Mesenchymal stem cell (in vitro differentiated cells and primary cell): ENCODE data around the gene ITM2B.

Experiments used
- DNase-seq: peaks from one replicate; pipeline ENCODE4 v3.0.0-alpha.2; 2013
- H2AFZ ChIP-seq: one replicate; pipeline ENCODE4 v1.6.1; 2013; ENCODE audit warnings: low read depth, mild to moderate bottlenecking, control low read depth, inconsistent platforms, low read length, moderate library complexity
- H2AK5ac ChIP-seq: 2 replicates; pipeline ENCODE4 v1.6.1; 2013; ENCODE audit warnings: low read length, moderate library complexity, mild to moderate bottlenecking, inconsistent platforms; ENCODE audit not compliant: severe bottlenecking
- H2BK120ac ChIP-seq: one replicate; pipeline ENCODE4 v1.6.1; 2013; ENCODE audit warnings: low read depth, mild to moderate bottlenecking, inconsistent platforms, low read length, moderate library complexity
- H2BK12ac ChIP-seq, 2 experiments: one replicate each; pipeline ENCODE4 v1.6.1; 2013; ENCODE audit warnings: inconsistent platforms in 2 of 2, low read length in 2 of 2, mild to moderate bottlenecking in 2 of 2, moderate library complexity in 2 of 2, control low read depth in 1 of 2
- H2BK15ac ChIP-seq: one replicate; pipeline ENCODE4 v1.6.1; 2013; ENCODE audit warnings: mild to moderate bottlenecking, low read depth, inconsistent platforms; ENCODE audit not compliant: poor library complexity, severe bottlenecking
- H2BK5ac ChIP-seq: 2 replicates; pipeline ENCODE4 v1.6.1; 2013; ENCODE audit warnings: low read depth, mild to moderate bottlenecking, low read length, control low read depth, inconsistent platforms; ENCODE audit not compliant: poor library complexity, severe bottlenecking
- H3K14ac ChIP-seq, 2 experiments: one replicate each; pipeline ENCODE4 v1.6.1; 2013; ENCODE audit warnings: inconsistent platforms in 2 of 2, low read length in 2 of 2, control low read depth in 1 of 2, mild to moderate bottlenecking in 1 of 2, moderate library complexity in 1 of 2
- H3K18ac ChIP-seq, 2 experiments: one replicate each; pipeline ENCODE4 v1.6.1; 2013; ENCODE audit warnings: inconsistent platforms in 2 of 2, low read length in 2 of 2, control low read depth in 1 of 2, low read depth in 1 of 2, mild to moderate bottlenecking in 1 of 2
- H3K23ac ChIP-seq, 2 experiments: one replicate each; pipeline ENCODE4 v1.6.1; 2013; ENCODE audit warnings: inconsistent platforms in 2 of 2, low read length in 2 of 2, mild to moderate bottlenecking in 2 of 2, moderate library complexity in 2 of 2, control low read depth in 1 of 2
- H3K27ac ChIP-seq: 2 replicates; pipeline ENCODE4 v1.5.1; 2013; ENCODE audit warnings: mild to moderate bottlenecking, moderate library complexity, low read length, control low read depth, inconsistent platforms; ENCODE audit not compliant: poor library complexity, severe bottlenecking
- H3K27me3 ChIP-seq, 2 experiments: 2 replicates each; pipeline versions ENCODE4 v1.6.1 to v1.7.0; 2013; ENCODE audit warnings: low read length in 2 of 2, mild to moderate bottlenecking in 2 of 2, moderate library complexity in 2 of 2, control low read depth in 1 of 2, inconsistent platforms in 1 of 2; ENCODE audit not compliant: control insufficient read depth in 1 of 2, insufficient read depth in 1 of 2
- H3K36me3 ChIP-seq, 2 experiments: 2 replicates each; pipeline versions ENCODE4 v1.6.1 to v1.7.0; 2013; ENCODE audit warnings: low read length in 2 of 2, control low read depth in 1 of 2, inconsistent platforms in 1 of 2, low read depth in 1 of 2, mild to moderate bottlenecking in 1 of 2; ENCODE audit not compliant: insufficient read depth in 2 of 2, control insufficient read depth in 1 of 2
- H3K4ac ChIP-seq, 2 experiments: one replicate each; pipeline ENCODE4 v1.6.1; 2013; ENCODE audit warnings: inconsistent platforms in 2 of 2, low read length in 2 of 2, mild to moderate bottlenecking in 2 of 2, moderate library complexity in 2 of 2, control low read depth in 1 of 2, low read depth in 1 of 2
- H3K4me1 ChIP-seq: 2 replicates; pipeline ENCODE4 v1.6.1; 2013; ENCODE audit warnings: low read depth, low read length, control low read depth; ENCODE audit not compliant: control insufficient read depth, insufficient read depth
- H3K4me2 ChIP-seq: 2 replicates; pipeline ENCODE4 v1.6.1; 2013; ENCODE audit warnings: low read length, mild to moderate bottlenecking, inconsistent platforms; ENCODE audit not compliant: poor library complexity, severe bottlenecking
- H3K4me3 ChIP-seq, 2 experiments: 2 replicates each; pipeline versions ENCODE4 v1.5.1 to v1.7.0; 2013; ENCODE audit warnings: low read length in 2 of 2, mild to moderate bottlenecking in 2 of 2, control low read depth in 1 of 2, low read depth in 1 of 2; ENCODE audit not compliant: insufficient read depth in 1 of 2
- H3K79me1 ChIP-seq: replicated peaks from 2 replicates; pipeline ENCODE4 v1.6.1; 2013; ENCODE audit warnings: mild to moderate bottlenecking, control low read depth, low read length, inconsistent platforms; ENCODE audit not compliant: poor library complexity, severe bottlenecking
- H3K9ac ChIP-seq: 2 replicates; pipeline ENCODE4 v1.7.0; 2013; ENCODE audit warnings: mild to moderate bottlenecking, low read length, moderate library complexity
- H3K9me3 ChIP-seq: 2 replicates; pipeline ENCODE4 v1.7.0; 2013; ENCODE audit warnings: mild to moderate bottlenecking, low read length; ENCODE audit not compliant: control insufficient read depth
- H4K8ac ChIP-seq: one replicate; pipeline ENCODE4 v1.6.1; 2013; ENCODE audit warnings: inconsistent platforms, mild to moderate bottlenecking, low read length, moderate library complexity
- H4K91ac ChIP-seq: one replicate; pipeline ENCODE4 v1.6.1; 2013; ENCODE audit warnings: mild to moderate bottlenecking, low read length, inconsistent platforms
- WGBS: methylation state at CpG from one replicate; pipeline ENCODE4 v1.1.7; 2013; ENCODE audit warnings: mixed read lengths; 5-methylcytosine and 5-hydroxymethylcytosine counted together

The ITM2B gene

GRCh38 chr13:48188131-48188530 is 44.9 kb upstream of the ITM2B start:
- no peak overlapping the region for H3K4me3 ChIP-seq
- no peak overlapping the region for H3K27ac ChIP-seq
- H3K4ac ChIP-seq, result no peak overlapping the region
- no peak overlapping the region for H3K9ac ChIP-seq
- H3K9me3 ChIP-seq, result no peaks in the 10 kb centered on the region
- H2AK5ac ChIP-seq, result no peak overlapping the region
- no peak overlapping the region for H4K8ac ChIP-seq
- DNase-seq, result no peak
- H2BK120ac ChIP-seq, result no peak overlapping the region
- no peaks in the 10 kb centered on the region for H3K79me1 ChIP-seq
- H2AFZ ChIP-seq, result no peak overlapping the region
- H2BK5ac ChIP-seq, result no peak overlapping the region
- no peak overlapping the region for H4K91ac ChIP-seq
- no peaks in the 10 kb centered on the region for H3K4me1 ChIP-seq
- no CpG with 5 or more reads among the region's 1 CpG for WGBS
- H2BK15ac ChIP-seq, result no peak overlapping the region
- H3K23ac ChIP-seq, result no peak overlapping the region
- H2BK12ac ChIP-seq, result no peak overlapping the region
- H3K18ac ChIP-seq, result no peak overlapping the region
- H3K27me3 ChIP-seq, result peaks cover 0 to 6% of the 10 kb centered on the region in 2 experiments
- no peaks in the 10 kb centered on the region for H3K36me3 ChIP-seq
- no peak overlapping the region for H3K14ac ChIP-seq
- H3K4me2 ChIP-seq, result no peak overlapping the region

GRCh38 chr13:48188601-48189000 is 44.4 kb upstream of the ITM2B start:
- no CpG with 5 or more reads among the region's 2 CpGs for WGBS
- no peak for DNase-seq
- no peak overlapping the region for H3K4ac ChIP-seq
- H4K91ac ChIP-seq, result no peak overlapping the region
- H3K36me3 ChIP-seq, result no peaks in the 10 kb centered on the region
- H3K27ac ChIP-seq, result no peak overlapping the region
- H2BK5ac ChIP-seq, result no peak overlapping the region
- H2AFZ ChIP-seq, result no peak overlapping the region
- no peak overlapping the region for H4K8ac ChIP-seq
- H3K23ac ChIP-seq, result no peak overlapping the region
- H3K4me3 ChIP-seq, result no peak overlapping the region
- peaks cover 0 to 6% of the 10 kb centered on the region in 2 experiments for H3K27me3 ChIP-seq
- H3K14ac ChIP-seq, result no peak overlapping the region
- H3K4me1 ChIP-seq, result no peaks in the 10 kb centered on the region
- H3K9me3 ChIP-seq, result no peaks in the 10 kb centered on the region
- H2BK15ac ChIP-seq, result no peak overlapping the region
- H2BK120ac ChIP-seq, result no peak overlapping the region
- H3K9ac ChIP-seq, result no peak overlapping the region
- no peak overlapping the region for H2BK12ac ChIP-seq
- H3K18ac ChIP-seq, result no peak overlapping the region
- H3K79me1 ChIP-seq, result no peaks in the 10 kb centered on the region
- no peak overlapping the region for H2AK5ac ChIP-seq
- H3K4me2 ChIP-seq, result no peak overlapping the region

GRCh38 chr13:48189171-48189570 is 43.8 kb upstream of the ITM2B start:
- H3K4me3 ChIP-seq, result no peak overlapping the region

GRCh38 chr13:48192411-48192935 is 40.5 kb upstream of the ITM2B start:
- Histone ChIP-seq H3K4me2 (no peak overlapping the region), H3K14ac (no peak overlapping the region), H3K36me3 (no peaks in the 10 kb centered on the region), H2BK15ac (no peak overlapping the region), H2BK5ac (no peak overlapping the region), H3K18ac (no peak overlapping the region), H3K27ac (no peak overlapping the region), H2BK120ac (no peak overlapping the region), H3K23ac (no peak overlapping the region), H2BK12ac (no peak overlapping the region), H4K8ac (no peak overlapping the region), H2AFZ (no peak overlapping the region), H3K9me3 (no peaks in the 10 kb centered on the region), H3K79me1 (no peaks in the 10 kb centered on the region), H3K9ac (no peak overlapping the region), H3K27me3 (peaks cover 0 to 6% of the 10 kb centered on the region in 2 experiments), H3K4ac (no peak overlapping the region), H4K91ac (no peak overlapping the region), H2AK5ac (no peak overlapping the region), H3K4me1 (no peaks in the 10 kb centered on the region), H3K4me3 (no peak overlapping the region)
- no peak for DNase-seq
- WGBS, result 61% methylated on average over 5 of the region's 8 CpGs

More at GRCh38 chr13:48189171-48189570, 43.8 kb upstream of the ITM2B start:
- no peak for DNase-seq
- no peak overlapping the region for H3K18ac ChIP-seq
- no peak overlapping the region for H2BK15ac ChIP-seq
- H2BK120ac ChIP-seq, result no peak overlapping the region
- 79% methylated on average over 1 of the region's 1 CpG for WGBS
- H3K27ac ChIP-seq, result no peak overlapping the region
- H4K8ac ChIP-seq, result no peak overlapping the region
- no peak overlapping the region for H3K9ac ChIP-seq
- H2BK12ac ChIP-seq, result no peak overlapping the region
- H2AK5ac ChIP-seq, result no peak overlapping the region
- no peaks in the 10 kb centered on the region for H3K79me1 ChIP-seq
- no peak overlapping the region for H3K14ac ChIP-seq
- H3K4ac ChIP-seq, result no peak overlapping the region
- no peak overlapping the region for H3K23ac ChIP-seq
- no peak overlapping the region for H2BK5ac ChIP-seq
- H3K4me2 ChIP-seq, result no peak overlapping the region
- H3K4me1 ChIP-seq, result no peaks in the 10 kb centered on the region
- H3K27me3 ChIP-seq, result peaks cover 0 to 6% of the 10 kb centered on the region in 2 experiments
- no peak overlapping the region for H2AFZ ChIP-seq
- H3K36me3 ChIP-seq, result no peaks in the 10 kb centered on the region
- H3K9me3 ChIP-seq, result no peaks in the 10 kb centered on the region
- no peak overlapping the region for H4K91ac ChIP-seq
